ENCODE measurements around the gene BCL6. TPM values are rescaled to one million over a fixed set of nuclear protein-coding genes. Genes with fewer than 3 reads are reported as not detected.

The BCL6 gene
- total RNA-seq, 2 donors from 2014 or later, result 91.7 to 113 TPM

DNA sequence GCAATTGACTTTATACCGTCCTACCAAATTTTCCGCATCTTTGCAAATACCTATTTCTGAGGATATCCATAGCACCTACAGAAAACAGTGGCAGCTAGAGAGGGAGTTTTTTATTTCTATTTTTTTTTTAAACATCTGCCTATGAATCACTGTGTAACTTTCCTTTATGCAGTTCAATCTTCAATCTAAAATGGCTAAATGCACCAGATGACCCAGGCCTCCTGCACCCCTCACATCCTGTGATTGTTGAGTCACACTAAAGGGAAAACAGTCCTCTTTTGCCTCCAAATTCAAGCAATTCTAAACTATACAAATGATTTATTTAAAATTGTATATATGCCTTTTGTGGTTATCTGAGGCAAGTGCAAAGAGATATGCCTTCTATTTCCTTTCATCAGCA, 20.1 kb upstream of the BCL6 start:
- ATAC-seq, result no peak
- intact Hi-C loops (cut with DNase I), result no loop called here

GRCh38 chr3:187763850-187764648, 18.8 kb upstream of the BCL6 start:
- DNase-seq (no peak), ATAC-seq (peak in 1 of 2 donors; percentile 15)
- intact Hi-C loops (cut with DNase I), result no loop called here

More for the DNA sequence above, 20.1 kb upstream of the BCL6 start:
- DNase-seq, result no peak

GRCh38 chr3:187762792-187763191, 17.5 kb upstream of the BCL6 start:
- intact Hi-C loops (cut with DNase I), result no loop called here
- ATAC-seq (no peak), DNase-seq (no peak)

DNA sequence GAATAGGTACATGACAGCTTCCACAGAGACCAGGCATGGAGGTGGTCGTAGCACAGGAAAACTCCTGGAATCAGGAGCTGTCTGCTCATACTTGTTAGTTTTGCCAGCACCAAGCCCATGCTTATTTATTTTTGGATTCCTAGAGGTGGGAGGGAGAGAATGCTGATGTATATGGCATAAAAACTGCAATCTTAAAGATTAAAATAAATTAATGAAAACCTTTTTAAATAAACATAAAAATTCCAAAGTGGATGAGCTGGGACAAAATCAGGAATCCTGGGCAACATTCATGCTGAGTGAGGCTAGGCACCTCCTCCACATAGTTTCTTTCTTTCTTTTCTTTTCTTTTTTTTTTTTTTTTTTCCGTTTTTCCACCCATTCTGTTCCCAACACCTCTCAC, 14.3 kb upstream of the BCL6 start:
- ATAC-seq (no peak), DNase-seq (no peak)
- intact Hi-C loops (cut with DNase I), result loop anchor here in 1 of 2 donors (10.0 kb wide), 1 partner anchor 275 kb away; no protein-coding TSS in a partner anchor

DNA sequence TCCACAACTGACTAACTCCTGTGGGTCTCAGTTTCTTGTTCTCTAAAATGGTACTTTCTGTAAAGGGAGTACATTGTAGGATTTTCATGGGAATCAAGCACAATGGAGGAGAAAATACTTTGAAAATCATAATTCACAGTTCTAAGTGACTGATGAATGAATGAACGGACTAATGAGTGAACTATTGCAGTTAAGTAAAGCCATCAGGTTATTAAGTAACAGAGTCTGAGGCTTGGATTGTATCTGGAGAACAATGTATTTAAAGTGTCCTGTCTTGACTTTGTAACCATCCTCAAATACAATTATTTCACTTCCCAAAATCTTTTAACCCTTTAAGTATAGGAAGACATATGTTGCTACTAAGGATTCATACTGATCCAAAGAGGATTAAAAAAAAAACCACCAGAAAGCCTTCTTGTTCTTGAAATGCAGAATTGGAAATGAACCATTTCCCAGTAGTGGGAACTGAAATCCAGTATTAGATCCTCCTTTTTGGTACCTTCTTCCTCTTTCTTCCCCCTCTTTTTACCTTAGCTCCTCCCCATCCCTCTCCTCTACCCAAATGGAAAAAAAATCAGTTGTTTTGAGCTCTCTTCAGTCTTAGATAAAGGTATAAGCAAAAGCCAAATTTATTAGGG, 13.2 kb upstream of the BCL6 start:
- ATAC-seq (no peak), DNase-seq (no peak)
- intact Hi-C loops (cut with DNase I), result loop anchor here in 1 of 2 donors (10.0 kb wide), 1 partner anchor 276 kb away; no protein-coding TSS in a partner anchor

- intact Hi-C loops (cut with DNase I), result loop anchor here (5.0 to 10.0 kb wide), 2 partner anchors 104 to 281 kb away; no protein-coding TSS in a partner anchor
- no peak for DNase-seq
- ATAC-seq, result no peak
Observed at GRCh38 chr3:187753516-187753915, 8.2 kb upstream of the BCL6 start.

DNA sequence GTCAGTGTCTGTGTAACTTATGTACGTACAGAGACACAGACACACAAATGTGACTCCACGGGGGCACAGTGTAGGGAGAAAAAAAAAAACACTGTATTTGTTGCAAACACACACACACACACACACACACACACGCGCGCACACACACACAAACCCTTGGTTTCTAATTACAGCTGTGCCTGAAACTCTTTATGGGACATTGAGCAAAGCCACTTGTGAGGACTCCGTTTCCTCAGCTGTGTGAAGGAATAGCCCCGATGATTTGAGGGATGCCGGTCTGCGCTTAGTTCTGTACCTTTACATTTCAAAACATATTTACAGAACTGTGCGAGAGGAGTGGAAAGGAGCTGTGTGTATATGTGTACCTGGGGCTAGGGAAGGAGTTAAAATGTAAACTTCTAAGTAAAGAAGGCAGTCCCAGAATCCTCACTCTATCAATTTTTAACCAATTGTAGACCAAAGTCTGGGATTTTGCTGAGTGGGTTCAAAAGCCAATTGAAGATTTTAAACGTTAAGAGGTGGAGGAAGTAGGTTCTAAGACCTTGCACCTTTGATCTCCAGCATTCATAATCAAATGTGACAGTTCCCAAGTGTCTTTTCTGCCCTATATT, 5.3 kb upstream of the BCL6 start:
- ATAC-seq (peak in 1 of 2 donors; percentile 6), DNase-seq (no peak)
- intact Hi-C loops (cut with DNase I), result loop anchor here (5.0 to 10.0 kb wide), 2 partner anchors 107 to 284 kb away; no protein-coding TSS in a partner anchor

DNA sequence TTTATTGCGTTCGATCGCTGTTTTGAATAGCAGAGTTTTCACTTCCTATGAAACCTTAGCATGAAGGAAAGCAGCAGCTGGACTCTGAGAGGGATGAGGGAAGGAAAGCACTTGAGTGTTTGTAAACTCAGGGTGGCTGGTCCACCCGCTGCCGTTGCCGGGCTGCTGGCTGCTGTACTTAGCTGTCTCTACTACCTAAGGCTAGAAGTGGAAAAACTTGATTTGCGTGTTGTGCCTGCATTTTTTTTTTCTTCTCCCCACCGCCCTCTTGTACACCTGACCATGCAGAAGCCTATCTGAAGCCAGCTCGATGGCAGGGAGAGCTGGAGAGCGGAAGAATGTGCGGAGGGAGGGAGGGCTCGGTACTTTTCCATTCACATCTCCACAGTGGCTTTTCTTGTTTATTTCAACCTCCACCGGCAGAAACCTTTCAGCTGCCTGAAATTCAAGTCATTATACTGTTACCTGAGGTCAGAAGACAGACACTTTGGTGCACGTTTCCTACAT, 4.8 kb upstream of the BCL6 start:
- ATAC-seq (peak in 1 of 2 donors; percentile 14), DNase-seq (no peak)
- intact Hi-C loops (cut with DNase I), result loop anchor here (5.0 to 10.0 kb wide), 2 partner anchors 107 to 285 kb away; no protein-coding TSS in a partner anchor

DNA sequence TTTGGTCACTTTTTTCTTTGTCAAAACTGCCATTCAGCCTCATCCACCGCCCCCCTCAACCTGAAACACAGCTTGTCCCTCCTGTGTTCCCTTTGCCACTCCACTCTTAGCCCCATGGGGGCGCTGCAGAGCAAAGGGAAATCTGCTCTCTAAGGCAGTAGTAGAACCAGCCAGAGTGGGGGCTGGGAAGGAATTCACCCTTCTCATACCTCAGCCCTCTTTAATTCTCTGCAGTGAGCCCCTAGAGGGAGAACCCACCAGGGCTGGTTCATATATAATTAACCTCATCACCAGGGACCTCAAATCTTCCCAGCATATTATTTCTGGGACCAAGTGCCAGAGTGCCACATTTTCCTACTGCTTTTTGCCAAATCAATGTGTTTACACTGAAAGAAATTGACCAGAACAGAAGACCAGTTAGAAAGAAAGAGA, 2.8 kb upstream of the BCL6 start:
- intact Hi-C loops (cut with DNase I), result loop anchor here (5.0 to 10.0 kb wide), 10 partner anchors 197 to 1037 kb away; partner anchors contain the start of gene LPP (in 1 of the 2)
- DNase-seq (peak; percentile 90), ATAC-seq (peak; percentile 21 to 27)

DNA sequence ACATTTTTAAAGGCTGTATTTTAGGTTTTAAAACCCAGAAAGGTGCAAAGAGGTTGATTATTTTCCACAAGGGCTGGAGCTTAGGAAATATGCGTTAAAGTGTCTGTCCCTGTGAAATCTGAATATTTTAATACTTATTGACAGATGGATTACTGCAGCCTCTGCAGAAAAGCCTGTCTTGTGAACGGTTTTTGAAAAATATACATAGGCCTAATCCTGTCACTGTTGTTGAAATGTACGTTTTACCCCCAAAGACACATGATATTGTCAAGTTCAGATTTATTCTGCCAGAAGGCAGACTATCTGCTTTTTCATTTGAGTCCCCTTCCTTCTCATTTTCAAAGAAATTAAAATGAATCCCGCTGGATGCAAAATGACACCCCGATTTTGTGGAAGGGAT, 2.2 kb upstream of the BCL6 start:
- no peak for DNase-seq
- intact Hi-C loops (cut with DNase I), result loop anchor here (5.0 to 10.0 kb wide), 10 partner anchors 197 to 1037 kb away; partner anchors contain the start of gene LPP (in 1 of the 2)
- ATAC-seq, result no peak

DNA sequence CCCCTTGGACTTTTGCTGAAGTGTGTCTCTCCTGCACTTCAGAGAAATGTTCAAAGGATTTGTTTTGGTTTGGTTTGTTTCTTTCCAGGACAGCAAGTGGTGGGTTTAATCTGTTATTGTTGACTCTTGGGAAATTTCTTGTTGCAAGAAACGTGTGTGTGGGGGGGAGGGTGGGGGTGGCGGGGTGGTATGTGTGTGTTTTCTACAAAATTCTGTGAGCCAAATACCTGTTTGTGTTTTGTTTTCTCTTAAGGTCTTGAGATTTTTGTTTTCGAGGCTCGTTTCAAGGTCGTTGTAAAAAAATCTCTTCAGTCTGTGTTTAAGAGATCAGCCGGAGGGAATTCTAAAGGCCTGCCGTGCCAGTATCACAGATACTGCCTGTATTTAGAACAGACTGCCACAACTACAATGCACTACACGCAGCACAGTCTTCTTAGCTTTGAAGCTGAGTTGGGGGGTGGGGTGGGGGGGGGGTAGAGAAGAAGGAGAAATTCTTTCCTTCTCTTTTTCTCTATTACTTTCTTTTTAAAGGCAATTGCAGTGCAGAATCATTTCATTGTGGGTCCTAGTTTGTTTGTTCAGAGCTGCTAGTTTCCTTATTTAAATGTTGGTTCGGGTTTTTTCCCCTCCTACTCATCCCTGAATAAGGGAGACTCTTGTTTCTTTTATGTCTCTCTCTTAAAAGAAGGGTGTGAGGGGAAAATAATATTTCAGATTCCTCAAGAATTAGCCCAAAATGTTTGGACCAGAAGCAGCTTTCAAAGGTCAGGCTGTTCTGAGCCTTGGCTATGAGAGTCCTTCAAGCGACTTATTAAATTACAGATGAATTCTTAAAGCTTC, 1.4 kb upstream of the BCL6 start:
- ATAC-seq, result no peak
- intact Hi-C loops (cut with DNase I), result loop anchor here (5.0 to 10.0 kb wide), 10 partner anchors 198 to 1038 kb away; partner anchors contain the start of gene LPP (in 1 of the 2)
- DNase-seq, result no peak

DNA sequence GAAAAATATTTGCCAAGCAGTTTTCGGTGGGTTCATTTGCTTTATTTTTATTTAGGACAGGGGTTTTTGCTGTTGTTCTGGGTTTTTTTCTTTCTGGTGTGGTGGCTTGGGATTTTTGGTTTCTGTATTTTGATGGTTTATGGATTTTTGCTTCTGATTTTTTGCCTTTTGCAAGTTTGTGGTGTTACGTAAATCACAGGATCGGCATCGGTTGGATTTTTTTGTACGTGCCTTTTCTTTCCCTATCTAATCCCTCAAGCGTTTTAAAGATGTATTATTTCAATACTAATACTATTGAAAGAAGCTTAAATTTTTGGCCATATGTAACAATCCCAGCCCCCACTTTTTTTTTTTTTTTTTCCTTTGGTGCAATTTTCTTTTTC, 782 bp upstream of the BCL6 start:
- intact Hi-C loops (cut with DNase I), result loop anchor here (5.0 to 10.0 kb wide), 10 partner anchors 199 to 1039 kb away; partner anchors contain the start of gene LPP (in 1 of the 2)
- DNase-seq, result no peak
- ATAC-seq, result no peak

GRCh38 chr3:187744169-187745151, 808 bp downstream of the BCL6 start:
- ATAC-seq (peak; percentile 14 to 42), DNase-seq (peak; percentile 52)
- intact Hi-C loops (cut with DNase I), result loop anchor here (2.0 to 10.0 kb wide), 12 partner anchors 200 to 1208 kb away; partner anchors contain the start of gene LPP (in 2 of the 2)

DNA sequence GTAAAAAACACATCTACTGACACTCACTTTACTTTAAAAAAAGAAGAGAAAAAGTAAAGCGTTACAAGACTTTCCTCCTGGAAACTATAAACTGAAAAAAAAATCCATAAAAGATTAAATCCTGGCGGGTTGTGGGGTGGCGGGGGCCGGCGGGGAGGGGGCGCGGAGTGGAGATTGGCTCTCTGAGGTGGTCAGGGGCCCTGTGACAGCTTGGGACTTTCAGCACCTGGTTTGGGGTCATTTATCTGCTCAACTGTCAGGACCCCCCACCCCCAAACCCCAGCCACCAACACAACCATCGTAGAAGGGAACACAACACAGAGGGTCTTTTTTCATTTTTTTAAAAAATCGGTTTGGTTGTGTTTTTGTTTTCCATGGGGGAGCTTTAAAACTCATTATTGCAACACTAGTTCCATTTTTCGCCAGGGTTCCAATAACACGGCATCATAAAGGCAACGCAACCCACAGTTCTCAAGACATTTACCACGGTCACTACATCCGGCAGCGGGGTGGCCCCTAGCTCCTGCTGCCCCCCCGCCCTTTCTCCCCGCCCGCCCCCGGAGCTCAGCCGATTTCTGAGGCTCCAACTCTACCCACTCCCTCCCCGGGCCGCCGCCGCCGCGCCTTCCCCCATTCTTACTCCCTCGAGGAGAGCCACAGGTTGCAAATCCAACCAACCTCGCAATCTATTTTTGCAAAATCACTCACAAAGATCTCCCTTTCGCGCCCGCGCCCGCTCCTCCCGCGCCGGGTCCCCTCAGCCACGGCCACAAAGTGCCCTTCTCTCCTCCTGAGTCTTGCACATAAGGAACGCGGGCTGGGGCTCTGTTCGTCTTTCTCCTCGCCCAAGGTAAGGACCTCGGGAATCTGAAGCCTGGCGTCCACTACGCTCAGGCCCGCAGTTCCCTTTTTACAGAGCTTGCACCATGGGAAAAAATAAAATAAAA, 1.8 kb downstream of the BCL6 start:
- intact Hi-C loops (cut with DNase I), result loop anchor here (2.0 to 10.0 kb wide), 9 partner anchors 201 to 1211 kb away; partner anchors contain the start of gene LPP (in 2 of the 2)
- peak; percentile 73 for DNase-seq

DNA sequence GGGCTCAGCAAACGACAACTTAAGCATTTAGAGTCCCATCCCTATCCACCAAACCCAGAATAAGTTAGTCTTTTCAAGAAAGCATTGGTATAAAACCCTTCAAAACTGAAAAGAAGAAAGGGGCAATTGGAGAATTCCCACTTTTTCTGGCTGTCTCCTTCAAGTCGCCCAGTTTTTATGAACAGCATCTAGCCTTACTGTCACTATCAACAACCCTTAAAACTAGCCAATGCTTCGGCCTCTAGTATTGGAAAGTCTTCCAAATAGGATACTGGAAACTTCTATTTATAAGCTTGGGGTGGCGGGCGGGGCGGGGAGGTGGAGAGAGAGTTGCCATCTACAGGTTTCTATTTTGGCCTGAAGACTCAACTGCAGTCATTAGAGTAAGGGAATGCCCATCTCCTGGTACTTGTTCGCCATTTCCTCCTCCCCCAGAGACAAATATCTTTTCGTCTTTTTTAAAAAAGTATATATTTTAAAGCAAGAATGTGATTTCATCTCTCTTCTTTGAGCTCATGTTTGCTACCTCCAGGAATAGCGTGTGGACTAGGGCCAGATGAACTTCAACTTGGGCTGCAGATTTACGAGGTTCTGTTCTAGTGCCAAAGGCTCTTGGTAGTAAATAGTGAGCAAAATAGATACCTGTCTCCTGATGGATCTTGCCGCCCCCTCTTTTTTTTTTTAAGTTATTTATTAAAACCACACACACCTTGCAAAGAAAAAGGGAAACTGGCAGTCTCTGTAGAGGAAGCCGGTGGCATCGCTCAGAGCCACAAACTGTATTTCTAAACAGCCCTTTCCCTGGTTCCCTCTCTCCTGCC, 2.7 kb downstream of the BCL6 start:
- intact Hi-C loops (cut with DNase I), result loop anchor here (2.0 to 10.0 kb wide), 8 partner anchors 202 to 1212 kb away; partner anchors contain the start of gene LPP (in 1 of the 2)
- ATAC-seq (no peak), DNase-seq (no peak)

More for the DNA sequence above, 1.8 kb downstream of the BCL6 start:
- ATAC-seq, result no peak
